Peyer's patch (tissue), 4 donors: Measurements from ENCODE around the gene MMP14.

ENCODE experiments used
- POLR2A ChIP-seq, 2 donors: fragments of 450-650 bp; IDR thresholded peaks; one replicate each; pipeline ENCODE4 v1.5.1; 2017; ENCODE audit warnings: antibody characterized with exemption in 2 of 2, mild to moderate bottlenecking in 2 of 2, moderate library complexity in 2 of 2
- TF ChIP-seq, protein P1 (sequence below), 6 experiments: fragments of 450-650 bp in 4 of 6; fragments of 200-600 bp in 2 of 6; sonication (generic) in 1 of 6; IDR thresholded peaks; one replicate each; pipeline ENCODE4 v1.5.1; 2017 to 2019; ENCODE audit warnings: antibody characterized with exemption in 6 of 6, mild to moderate bottlenecking in 3 of 6, moderate library complexity in 1 of 6

GRCh38 chr14:22878271-22879246 is 42.2 kb downstream of the MMP14 start:
- TF ChIP-seq, protein P1, sequence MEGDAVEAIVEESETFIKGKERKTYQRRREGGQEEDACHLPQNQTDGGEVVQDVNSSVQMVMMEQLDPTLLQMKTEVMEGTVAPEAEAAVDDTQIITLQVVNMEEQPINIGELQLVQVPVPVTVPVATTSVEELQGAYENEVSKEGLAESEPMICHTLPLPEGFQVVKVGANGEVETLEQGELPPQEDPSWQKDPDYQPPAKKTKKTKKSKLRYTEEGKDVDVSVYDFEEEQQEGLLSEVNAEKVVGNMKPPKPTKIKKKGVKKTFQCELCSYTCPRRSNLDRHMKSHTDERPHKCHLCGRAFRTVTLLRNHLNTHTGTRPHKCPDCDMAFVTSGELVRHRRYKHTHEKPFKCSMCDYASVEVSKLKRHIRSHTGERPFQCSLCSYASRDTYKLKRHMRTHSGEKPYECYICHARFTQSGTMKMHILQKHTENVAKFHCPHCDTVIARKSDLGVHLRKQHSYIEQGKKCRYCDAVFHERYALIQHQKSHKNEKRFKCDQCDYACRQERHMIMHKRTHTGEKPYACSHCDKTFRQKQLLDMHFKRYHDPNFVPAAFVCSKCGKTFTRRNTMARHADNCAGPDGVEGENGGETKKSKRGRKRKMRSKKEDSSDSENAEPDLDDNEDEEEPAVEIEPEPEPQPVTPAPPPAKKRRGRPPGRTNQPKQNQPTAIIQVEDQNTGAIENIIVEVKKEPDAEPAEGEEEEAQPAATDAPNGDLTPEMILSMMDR (IDR thresholded peaks at IDR 0.05) = no peak
- no peak for TF ChIP-seq POLR2A (IDR thresholded peaks at IDR 0.05)
